ENCODE results near the gene MAT1A.
"Not testable (repeated sequence)": the region's sequence is repeated elsewhere in the genome, so short reads cannot be mapped to it uniquely, and the experiment has no call there.

Gene MAT1A

GRCh38 chr10:80223031-80223419, 66.4 kb downstream of the MAT1A start:
- DNase-seq (ENCODE audit: low spot score): not testable (repeated sequence)

Measured in HuH-7 (cell line).